RKO (cell line): ENCODE results near the gene STX3.
"Not testable (repeated sequence)": the region's sequence is repeated elsewhere in the genome, so short reads cannot be mapped to it uniquely, and the experiment has no call there.

ENCODE experiments used
- DNase-seq: peaks from one replicate; pipeline ENCODE4 v3.0.0-alpha.2; 2016; ENCODE audit warnings: low spot score

Gene STX3

GRCh38 chr11:59758401-59759037 lies 3.3 kb downstream of the STX3 start:
- no peak for DNase-seq

- DNase-seq = no peak
Measured at GRCh38 chr11:59759900-59760299, 4.7 kb downstream of the STX3 start.

GRCh38 chr11:59760771-59761170 lies 5.6 kb downstream of the STX3 start:
- no peak for DNase-seq

GRCh38 chr11:59761993-59762392 lies 6.8 kb downstream of the STX3 start:
- DNase-seq = no peak

GRCh38 chr11:59765068-59765735 lies 10.0 kb downstream of the STX3 start:
- DNase-seq = no peak

- no peak for DNase-seq
Measured at GRCh38 chr11:59766542-59767224, 11.5 kb downstream of the STX3 start.

- DNase-seq = no peak
Measured at GRCh38 chr11:59767225-59767611, 12.0 kb downstream of the STX3 start.

- DNase-seq = no peak
Measured at GRCh38 chr11:59769111-59769510, 13.9 kb downstream of the STX3 start.

- DNase-seq = no peak
Measured at GRCh38 chr11:59769828-59770227, 14.7 kb downstream of the STX3 start.

- no peak for DNase-seq
Measured at GRCh38 chr11:59770319-59770718, 15.1 kb downstream of the STX3 start.

- no peak for DNase-seq
Measured at GRCh38 chr11:59770869-59771268, 15.7 kb downstream of the STX3 start.

GRCh38 chr11:59771605-59772004 lies 16.4 kb downstream of the STX3 start:
- DNase-seq = no peak

- DNase-seq = no peak
Measured at GRCh38 chr11:59773083-59773440, 17.9 kb downstream of the STX3 start.

GRCh38 chr11:59776210-59777066 lies 21.3 kb downstream of the STX3 start:
- peak; percentile 75 for DNase-seq

GRCh38 chr11:59777104-59777503 lies 21.9 kb downstream of the STX3 start:
- no peak for DNase-seq

- DNase-seq = no peak
Measured at GRCh38 chr11:59778122-59778521, 22.9 kb downstream of the STX3 start.

GRCh38 chr11:59779487-59779886 lies 24.3 kb downstream of the STX3 start:
- no peak for DNase-seq

GRCh38 chr11:59782080-59782479 lies 26.9 kb downstream of the STX3 start:
- no peak for DNase-seq

- no peak for DNase-seq
Measured at GRCh38 chr11:59783632-59784090, 28.5 kb downstream of the STX3 start.

- DNase-seq = not testable (repeated sequence)
Measured at GRCh38 chr11:59784441-59784840, 29.3 kb downstream of the STX3 start.

- DNase-seq = no peak
Measured at GRCh38 chr11:59785818-59786217, 30.6 kb downstream of the STX3 start.

- DNase-seq = no peak
Measured at GRCh38 chr11:59787255-59787588, 32.0 kb downstream of the STX3 start.

GRCh38 chr11:59787816-59788215 lies 32.6 kb downstream of the STX3 start:
- no peak for DNase-seq
